Skeletal muscle cell (primary cell): ENCODE measurements around the gene PTPN13.
"Not testable (repeated sequence)": the region's sequence is repeated elsewhere in the genome, so short reads cannot be mapped to it uniquely, and the experiment has no call there.

Source experiments
- DNase-seq: peaks from one replicate; pipeline ENCODE4 v3.0.0-alpha.2; 2010; ENCODE audit warnings: low read depth
- H3K4me3 ChIP-seq: 2 replicates; pipeline ENCODE4 v1.5.1; 2011; ENCODE audit warnings: low read depth, mild to moderate bottlenecking, control low read depth, low read length, moderate library complexity

Gene PTPN13

GRCh38 chr4:86683167-86683566, 89.1 kb downstream of the PTPN13 start:
- DNase-seq, result no peak
- H3K4me3 ChIP-seq, result no peak overlapping the region

- no peak for DNase-seq
- H3K4me3 ChIP-seq, result no peak overlapping the region
Observed at GRCh38 chr4:86683983-86684382, 89.9 kb downstream of the PTPN13 start.

- no peak overlapping the region for H3K4me3 ChIP-seq
- DNase-seq, result peak; percentile 10
Observed at GRCh38 chr4:86685401-86685800, 91.3 kb downstream of the PTPN13 start.

- H3K4me3 ChIP-seq, result no peak overlapping the region
- no peak for DNase-seq
Observed at GRCh38 chr4:86686741-86687140, 92.6 kb downstream of the PTPN13 start.

- no peak overlapping the region for H3K4me3 ChIP-seq
- DNase-seq, result no peak
Observed at GRCh38 chr4:86688026-86688425, 93.9 kb downstream of the PTPN13 start.

GRCh38 chr4:86704601-86705000, 110.5 kb downstream of the PTPN13 start:
- no peak overlapping the region for H3K4me3 ChIP-seq
- no peak for DNase-seq

- DNase-seq, result no peak
- no peak overlapping the region for H3K4me3 ChIP-seq
Observed at GRCh38 chr4:86706923-86707597, 112.9 kb downstream of the PTPN13 start.

- H3K4me3 ChIP-seq, result no peak overlapping the region
- DNase-seq, result no peak
Observed at GRCh38 chr4:86717651-86718050, 123.5 kb downstream of the PTPN13 start.

- DNase-seq, result no peak
- no peak overlapping the region for H3K4me3 ChIP-seq
Observed at GRCh38 chr4:86718152-86718551, 124.0 kb downstream of the PTPN13 start.

GRCh38 chr4:86719149-86719548, 125.0 kb downstream of the PTPN13 start:
- not testable (repeated sequence) for DNase-seq

GRCh38 chr4:86720508-86721068, 126.5 kb downstream of the PTPN13 start:
- DNase-seq, result peak; percentile 4
- no peak overlapping the region for H3K4me3 ChIP-seq

More at GRCh38 chr4:86719149-86719548, 125.0 kb downstream of the PTPN13 start:
- H3K4me3 ChIP-seq, result not testable (repeated sequence)

GRCh38 chr4:86721412-86721811, 127.3 kb downstream of the PTPN13 start:
- no peak for DNase-seq
- H3K4me3 ChIP-seq, result no peak overlapping the region

- no peak overlapping the region for H3K4me3 ChIP-seq
- DNase-seq, result no peak
Observed at GRCh38 chr4:86730310-86730709, 136.2 kb downstream of the PTPN13 start.

- no peak for DNase-seq
- H3K4me3 ChIP-seq, result no peak overlapping the region
Observed at GRCh38 chr4:86737244-86737643, 143.1 kb downstream of the PTPN13 start.

GRCh38 chr4:86741846-86742245, 147.7 kb downstream of the PTPN13 start:
- DNase-seq, result no peak
- H3K4me3 ChIP-seq, result no peak overlapping the region

GRCh38 chr4:86744570-86744969, 150.5 kb downstream of the PTPN13 start:
- H3K4me3 ChIP-seq, result no peak overlapping the region
- no peak for DNase-seq

GRCh38 chr4:86749121-86749520, 155.0 kb downstream of the PTPN13 start:
- H3K4me3 ChIP-seq, result no peak overlapping the region
- DNase-seq, result no peak

- H3K4me3 ChIP-seq, result no peak overlapping the region
- no peak for DNase-seq
Observed at GRCh38 chr4:86755388-86755787, 161.3 kb downstream of the PTPN13 start.

GRCh38 chr4:86757468-86757867, 163.4 kb downstream of the PTPN13 start:
- H3K4me3 ChIP-seq, result no peak overlapping the region
- DNase-seq, result no peak

GRCh38 chr4:86759298-86759697, 165.2 kb downstream of the PTPN13 start:
- no peak overlapping the region for H3K4me3 ChIP-seq
- DNase-seq, result no peak

- H3K4me3 ChIP-seq, result no peak overlapping the region
- DNase-seq, result no peak
Observed at GRCh38 chr4:86762649-86763048, 168.5 kb downstream of the PTPN13 start.
